ENCODE measurements around the gene CHPT1.

The CHPT1 gene

GRCh38 chr12:101768781-101769180 lies 71.3 kb downstream of the CHPT1 start:
- no peak for DNase-seq

- no peak for DNase-seq
Measured at GRCh38 chr12:101769865-101770264, 72.4 kb downstream of the CHPT1 start.

DNA sequence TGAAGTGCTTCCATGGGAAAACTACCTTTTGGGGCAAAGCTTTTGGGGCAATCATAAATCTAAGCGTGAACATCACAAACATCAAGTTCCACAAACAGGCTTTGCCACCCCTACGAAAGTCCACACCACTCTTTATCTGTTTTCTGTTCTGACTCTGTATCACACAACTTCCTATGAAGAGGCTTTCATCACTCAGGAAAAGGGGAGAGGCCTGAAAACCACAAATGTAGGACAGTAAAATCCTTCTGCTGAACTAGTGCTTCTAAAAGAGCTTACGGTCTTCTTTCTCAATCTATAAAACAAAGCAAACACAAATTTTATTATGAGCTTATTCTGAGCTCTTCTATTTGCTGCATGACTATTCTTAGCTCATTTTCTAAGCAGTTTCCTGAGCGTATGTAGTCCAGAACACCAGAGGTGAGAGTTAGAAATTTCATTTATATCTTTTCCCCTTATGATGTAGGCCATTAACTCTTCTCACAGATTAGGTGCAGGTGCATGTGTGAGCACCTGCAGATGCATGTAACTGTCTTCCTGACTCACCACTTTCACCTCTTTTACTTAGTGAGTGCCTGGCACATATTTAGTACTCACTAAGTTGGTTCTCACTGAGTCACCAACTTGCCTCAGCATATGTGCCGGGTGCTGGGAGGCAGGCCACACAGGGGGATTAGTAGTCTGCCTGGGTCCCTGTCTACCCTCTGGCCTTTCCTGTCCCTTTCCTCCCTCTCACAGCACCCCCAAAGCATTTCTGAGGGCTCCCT lies 74.8 kb downstream of the CHPT1 start:
- no peak for DNase-seq

DNA sequence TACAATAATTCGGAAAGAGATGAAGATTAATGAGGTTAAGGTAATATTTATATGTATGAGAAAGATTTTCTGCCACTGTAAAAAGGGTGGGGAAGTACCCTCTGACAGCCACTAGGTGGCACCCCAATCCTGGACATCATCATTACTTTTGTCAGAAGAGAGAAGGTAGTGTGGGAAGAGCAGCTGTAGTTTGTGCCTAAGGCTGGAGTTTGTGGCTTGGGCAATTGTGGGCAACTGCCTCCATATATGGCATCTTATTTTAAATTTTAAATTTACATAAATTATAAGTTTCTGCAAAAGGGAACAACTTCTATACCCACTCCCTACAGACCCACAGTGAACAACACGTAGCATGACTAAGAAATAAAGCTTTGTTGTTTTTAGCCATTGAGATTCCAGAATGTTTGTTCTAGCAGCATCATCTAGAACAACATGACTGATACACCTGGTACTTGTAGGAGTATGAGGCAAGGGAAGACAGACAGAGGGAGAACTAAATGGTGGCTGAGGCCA lies 76.3 kb downstream of the CHPT1 start:
- peak; percentile 55 to 59 for DNase-seq

DNA sequence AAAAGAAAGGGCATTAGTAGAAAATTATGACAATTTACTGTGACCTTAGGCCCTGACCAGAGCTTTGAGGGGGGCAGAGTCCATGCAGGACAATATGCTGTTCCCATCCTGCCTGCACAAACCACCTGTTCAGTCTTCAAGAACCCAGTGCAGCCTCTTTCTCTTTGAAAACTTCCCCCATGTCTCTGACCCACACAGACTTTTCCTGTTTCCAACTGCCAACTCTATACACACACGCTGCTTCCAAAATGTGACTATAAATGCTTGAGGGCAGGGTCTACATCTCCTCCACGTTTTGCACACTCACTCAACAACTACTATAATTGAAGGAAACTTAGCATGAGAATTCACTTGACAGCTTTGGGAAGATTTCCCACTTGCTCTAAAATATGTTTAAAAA lies 78.4 kb downstream of the CHPT1 start:
- DNase-seq, result no peak

GRCh38 chr12:101777485-101777884 lies 80.0 kb downstream of the CHPT1 start:
- no peak for DNase-seq

- DNase-seq, result no peak
Measured at GRCh38 chr12:101777978-101778377, 80.5 kb downstream of the CHPT1 start.
